ENCODE results near the gene PPP2R3A.
"Not testable (repeated sequence)": the region's sequence is repeated elsewhere in the genome, so short reads cannot be mapped to it uniquely, and the experiment has no call there.

Gene PPP2R3A

DNA sequence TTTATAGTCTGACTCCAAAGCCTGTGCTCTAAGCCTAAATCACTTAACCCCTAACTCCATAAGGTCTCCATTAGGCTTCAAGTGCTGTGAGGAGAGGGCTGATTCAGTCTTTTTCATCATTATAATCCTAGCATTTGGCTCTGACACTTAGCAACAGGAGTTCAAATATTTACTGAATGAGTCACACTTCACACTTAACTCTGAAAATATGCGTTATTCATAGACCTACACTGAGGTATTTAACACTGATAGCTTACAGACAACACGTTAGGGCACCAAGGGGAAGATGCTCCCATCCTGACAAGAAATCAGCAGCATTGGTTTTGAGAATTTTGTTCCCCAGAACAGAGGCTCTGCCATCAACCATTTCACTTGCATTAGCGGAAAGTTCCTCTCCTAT lies 177.1 kb downstream of the PPP2R3A start:
- DNase-seq (ENCODE audit: low read depth, low spot score) = peak; percentile 85
- in situ Hi-C loops (cut with HindIII; ENCODE audit: low sequenced_read_pairs) = no loop called here
- no peak overlapping the region for H3K4me3 ChIP-seq (ENCODE audit: low read depth, low read length)
- TF ChIP-seq, protein P1, sequence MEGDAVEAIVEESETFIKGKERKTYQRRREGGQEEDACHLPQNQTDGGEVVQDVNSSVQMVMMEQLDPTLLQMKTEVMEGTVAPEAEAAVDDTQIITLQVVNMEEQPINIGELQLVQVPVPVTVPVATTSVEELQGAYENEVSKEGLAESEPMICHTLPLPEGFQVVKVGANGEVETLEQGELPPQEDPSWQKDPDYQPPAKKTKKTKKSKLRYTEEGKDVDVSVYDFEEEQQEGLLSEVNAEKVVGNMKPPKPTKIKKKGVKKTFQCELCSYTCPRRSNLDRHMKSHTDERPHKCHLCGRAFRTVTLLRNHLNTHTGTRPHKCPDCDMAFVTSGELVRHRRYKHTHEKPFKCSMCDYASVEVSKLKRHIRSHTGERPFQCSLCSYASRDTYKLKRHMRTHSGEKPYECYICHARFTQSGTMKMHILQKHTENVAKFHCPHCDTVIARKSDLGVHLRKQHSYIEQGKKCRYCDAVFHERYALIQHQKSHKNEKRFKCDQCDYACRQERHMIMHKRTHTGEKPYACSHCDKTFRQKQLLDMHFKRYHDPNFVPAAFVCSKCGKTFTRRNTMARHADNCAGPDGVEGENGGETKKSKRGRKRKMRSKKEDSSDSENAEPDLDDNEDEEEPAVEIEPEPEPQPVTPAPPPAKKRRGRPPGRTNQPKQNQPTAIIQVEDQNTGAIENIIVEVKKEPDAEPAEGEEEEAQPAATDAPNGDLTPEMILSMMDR (IDR thresholded peaks at IDR 0.05; ENCODE audit: low read depth, low read length) = no peak

DNA sequence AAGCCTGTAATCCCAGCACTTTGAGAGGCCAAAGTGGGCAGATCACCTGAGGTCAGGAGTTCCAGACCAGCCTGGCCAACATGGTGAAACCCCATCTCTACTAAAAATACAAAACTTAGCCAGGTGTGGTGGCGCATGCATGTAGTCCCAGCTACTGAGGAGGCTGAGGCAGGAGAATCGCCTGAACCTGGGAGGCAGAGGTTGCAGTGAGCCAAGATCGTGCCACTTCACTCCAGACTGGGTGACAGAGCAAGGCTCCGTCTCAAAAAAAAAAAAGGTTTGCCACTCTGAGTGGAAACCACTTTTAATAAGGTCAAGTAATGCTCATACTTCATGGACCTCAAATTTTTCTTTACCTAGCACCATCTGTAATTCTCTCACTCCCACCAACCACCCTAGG lies 178.9 kb downstream of the PPP2R3A start:
- H3K4me3 ChIP-seq (ENCODE audit: low read depth, low read length); DNase-seq (ENCODE audit: low read depth, low spot score); in situ Hi-C loops (cut with HindIII; ENCODE audit: low sequenced_read_pairs): not testable (repeated sequence)

DNA sequence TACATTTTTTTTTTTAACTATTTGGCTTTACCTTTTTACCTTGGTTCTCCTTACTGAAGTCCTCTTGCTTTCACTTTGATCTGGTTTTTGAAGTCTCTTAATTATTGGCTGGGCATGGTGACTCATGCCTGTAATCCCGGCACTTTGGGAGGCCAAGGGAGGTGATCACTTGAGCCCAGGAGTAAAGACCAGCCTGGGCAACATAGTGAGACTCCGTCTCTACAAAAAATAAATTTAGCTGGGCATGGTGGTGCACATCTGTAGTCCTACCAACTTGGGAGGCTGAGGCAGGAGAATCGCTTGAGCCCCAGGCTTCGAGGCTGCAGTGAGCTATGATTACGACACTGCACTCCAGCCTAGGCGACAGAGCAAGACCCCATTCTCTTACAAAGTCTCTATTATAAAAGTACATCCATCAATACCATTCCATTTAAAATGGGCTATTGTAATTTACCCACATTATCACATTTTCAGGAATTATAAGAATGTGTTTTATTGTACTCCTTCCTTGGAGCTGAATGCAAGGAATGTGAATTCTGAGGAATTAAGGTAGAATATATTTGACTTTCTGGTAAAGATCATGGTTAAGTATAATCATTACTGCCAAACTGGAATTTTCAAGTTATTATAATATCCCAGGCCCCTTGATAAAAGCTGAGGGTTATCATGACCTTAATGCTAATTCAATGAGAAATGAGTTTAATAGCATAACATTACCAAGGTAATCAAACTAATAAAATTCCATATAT lies 181.6 kb downstream of the PPP2R3A start:
- no peak overlapping the region for H3K4me3 ChIP-seq (ENCODE audit: low read depth, low read length)
- TF ChIP-seq, protein P1 (IDR thresholded peaks at IDR 0.05; ENCODE audit: low read depth, low read length) = no peak
- DNase-seq (ENCODE audit: low read depth, low spot score) = no peak
- in situ Hi-C loops (cut with HindIII; ENCODE audit: low sequenced_read_pairs) = no loop called here

DNA sequence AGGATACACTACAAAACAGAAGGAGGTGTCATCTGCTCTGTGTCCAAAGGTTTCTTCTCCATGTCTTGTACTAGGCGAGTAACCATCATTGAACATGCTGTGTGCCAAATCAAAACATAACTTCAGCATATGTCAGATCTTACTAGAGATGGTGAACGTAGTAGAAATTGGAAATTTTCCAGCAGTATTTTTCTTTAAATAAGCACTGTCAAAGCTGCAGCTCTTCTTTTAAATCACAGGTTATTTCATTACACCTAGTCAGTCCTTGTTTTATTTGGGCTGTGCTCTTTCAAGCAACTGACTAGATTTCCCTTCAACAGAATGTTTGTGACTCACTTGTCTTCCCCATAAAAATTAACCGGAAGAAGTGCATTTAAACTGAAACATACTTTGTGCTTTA lies 184.1 kb downstream of the PPP2R3A start:
- in situ Hi-C loops (cut with HindIII; ENCODE audit: low sequenced_read_pairs) = no loop called here
- TF ChIP-seq, protein P1 (IDR thresholded peaks at IDR 0.05; ENCODE audit: low read depth, low read length) = no peak
- no peak overlapping the region for H3K4me3 ChIP-seq (ENCODE audit: low read depth, low read length)
- DNase-seq (ENCODE audit: low read depth, low spot score) = peak; percentile 46

DNA sequence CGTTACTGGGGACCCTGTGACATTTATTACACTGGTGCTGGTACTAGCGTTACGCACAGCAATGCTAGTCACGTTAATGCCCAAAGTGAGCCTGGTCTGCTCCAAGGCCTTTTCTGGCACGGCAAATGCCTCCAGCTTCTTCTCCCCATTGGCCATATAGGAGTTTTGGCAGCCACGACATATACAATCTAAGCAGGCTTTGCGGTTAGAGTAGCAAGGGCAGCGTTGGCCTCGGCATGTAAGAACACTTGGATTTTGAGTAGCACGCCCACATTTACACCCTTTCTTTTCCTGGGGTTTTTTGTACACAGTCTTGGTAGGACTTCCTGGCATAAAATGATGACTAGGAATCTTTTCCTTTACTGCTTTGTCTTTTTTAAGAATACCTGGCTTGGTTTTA lies 185.7 kb downstream of the PPP2R3A start:
- no peak for DNase-seq (ENCODE audit: low read depth, low spot score)
- TF ChIP-seq, protein P1 (IDR thresholded peaks at IDR 0.05; ENCODE audit: low read depth, low read length) = no peak
- H3K4me3 ChIP-seq (ENCODE audit: low read depth, low read length) = no peak overlapping the region
- in situ Hi-C loops (cut with HindIII; ENCODE audit: low sequenced_read_pairs) = no loop called here

DNA sequence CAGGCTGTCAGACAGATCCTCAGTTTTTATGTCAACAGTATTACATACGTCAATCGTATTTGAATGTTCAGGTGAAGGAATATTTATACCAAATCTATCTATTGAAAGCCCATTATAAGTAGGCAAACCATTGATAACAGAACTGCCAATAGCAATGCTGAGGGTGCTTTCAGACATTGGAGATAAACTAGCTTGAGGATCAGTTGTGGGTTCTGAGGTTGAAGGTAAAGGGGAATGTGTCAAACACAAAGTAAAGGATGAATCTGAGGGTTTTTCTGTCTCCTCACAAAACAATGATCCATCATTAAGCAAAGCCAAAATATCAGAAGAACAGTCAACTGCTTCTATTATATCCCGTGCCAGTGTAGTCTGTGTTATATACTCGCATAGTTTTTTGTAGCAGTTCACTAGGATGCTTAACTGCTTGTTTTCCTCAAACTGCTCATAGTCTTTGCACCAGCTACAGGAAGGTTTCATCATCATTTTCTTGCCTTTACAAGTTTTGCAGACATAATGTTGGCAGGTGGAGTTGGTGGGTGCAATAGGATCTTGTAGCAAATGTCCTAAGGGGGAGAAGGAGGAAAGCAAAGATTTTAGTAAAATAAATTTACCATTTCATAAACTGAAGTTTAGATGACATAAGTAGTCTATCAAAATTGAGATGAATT lies 186.8 kb downstream of the PPP2R3A start:
- H3K4me3 ChIP-seq (ENCODE audit: low read depth, low read length) = no peak overlapping the region
- no peak for DNase-seq (ENCODE audit: low read depth, low spot score)
- in situ Hi-C loops (cut with HindIII; ENCODE audit: low sequenced_read_pairs) = no loop called here
- TF ChIP-seq, protein P1 (IDR thresholded peaks at IDR 0.05; ENCODE audit: low read depth, low read length) = no peak

DNA sequence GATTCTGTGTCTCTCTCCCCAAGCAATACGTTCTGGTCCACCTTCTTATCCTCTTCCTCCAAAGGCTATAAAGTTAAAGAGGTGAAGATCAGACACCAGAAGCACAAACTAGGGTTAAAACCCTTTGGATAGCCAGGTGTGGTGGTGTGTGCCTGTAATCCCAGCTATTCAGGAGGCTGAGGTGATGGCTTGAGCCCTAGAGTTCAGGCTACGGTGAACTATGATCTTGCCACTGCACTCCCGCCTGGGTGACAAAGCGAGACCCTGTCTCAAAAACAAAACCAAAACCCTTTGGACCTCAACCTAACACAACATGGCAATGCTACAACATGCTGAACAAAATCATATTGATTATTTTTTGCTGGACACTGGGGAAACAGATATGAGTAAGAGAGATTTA lies 187.4 kb downstream of the PPP2R3A start:
- in situ Hi-C loops (cut with HindIII; ENCODE audit: low sequenced_read_pairs) = no loop called here
- DNase-seq (ENCODE audit: low read depth, low spot score) = no peak
- TF ChIP-seq, protein P1 (IDR thresholded peaks at IDR 0.05; ENCODE audit: low read depth, low read length) = no peak
- no peak overlapping the region for H3K4me3 ChIP-seq (ENCODE audit: low read depth, low read length)
